ENCODE data around the gene RCCD1. TPM values are rescaled to one million over a fixed set of nuclear protein-coding genes. Genes with fewer than 3 reads are reported as not detected.
A peak's percentile ranks its signal among the peaks of the same experiment; 100 is the strongest.

RCCD1 gene
- total RNA-seq, 8 experiments from 2014 or later, result 5.7 to 16.8 (median 6.7) TPM

GRCh38 chr15:90967206-90967605 lies 12.5 kb downstream of the RCCD1 start:
- no peaks in the 10 kb centered on the region for H3K4me1 ChIP-seq (replicated peaks in 1 of 2)
- no peak overlapping the region for H3K27ac ChIP-seq
- ATAC-seq (replicated peaks in 6 of 8), result no peak
- in situ Hi-C loops (cut with MboI; ENCODE audit: low pct_unique_long_range_greater_than_20kb in 2 of 9, low sequenced_read_pairs in 9 of 9, unreplicated experiment in 9 of 9), result loop anchor here in 1 of 9 experiments (25.0 kb wide), 1 partner anchor 270 kb away; no protein-coding TSS in a partner anchor
- WGBS, 10 experiments, result 80 to 100% (median 100%) methylated on average over 1 to 5 of the region's 5 CpGs
- no peak overlapping the region for H3K4me3 ChIP-seq

- in situ Hi-C loops (cut with MboI; ENCODE audit: low pct_unique_long_range_greater_than_20kb in 2 of 9, low sequenced_read_pairs in 9 of 9, unreplicated experiment in 9 of 9), result loop anchor here in 1 of 9 experiments (25.0 kb wide), 1 partner anchor 269 kb away; no protein-coding TSS in a partner anchor
- ATAC-seq (replicated peaks in 6 of 8), result peak in 1 of 8 experiments; percentile 26
- Histone ChIP-seq H3K4me1 (replicated peaks in 1 of 2) (no peaks in the 10 kb centered on the region), H3K27ac (no peak overlapping the region), H3K4me3 (no peak overlapping the region)
- WGBS, 10 experiments, result 89 to 100% (median 100%) methylated on average over 1 of the region's 1 CpG; no CpG with 5 or more reads in 6 of the 10 experiments
These were observed 13.8 kb downstream of the RCCD1 start for GRCh38 chr15:90968434-90968833.

- in situ Hi-C loops (cut with MboI; ENCODE audit: low pct_unique_long_range_greater_than_20kb in 2 of 9, low sequenced_read_pairs in 9 of 9, unreplicated experiment in 9 of 9), result loop anchor here in 1 of 9 experiments (25.0 kb wide), 1 partner anchor 267 kb away; no protein-coding TSS in a partner anchor
- no peak overlapping the region for H3K27ac ChIP-seq
- no peaks in the 10 kb centered on the region for H3K4me1 ChIP-seq (replicated peaks in 1 of 2)
- WGBS, 10 experiments, result 73 to 100% (median 90%) methylated on average over 1 to 3 of the region's 7 CpGs; no CpG with 5 or more reads in 3 of the 10 experiments
- ATAC-seq (replicated peaks in 6 of 8), result no peak
- no peak overlapping the region for H3K4me3 ChIP-seq
These were observed 15.6 kb downstream of the RCCD1 start for GRCh38 chr15:90970274-90970673.

GRCh38 chr15:90972133-90972532 lies 17.4 kb downstream of the RCCD1 start:
- Histone ChIP-seq H3K27ac (no peak overlapping the region), H3K4me1 (replicated peaks in 1 of 2) (no peaks in the 10 kb centered on the region), H3K4me3 (no peak overlapping the region)
- 74 to 100% (median 94%) methylated on average over 1 to 5 of the region's 5 CpGs; no CpG with 5 or more reads in 1 of the 10 experiments for WGBS, 10 experiments
- ATAC-seq (replicated peaks in 6 of 8), result no peak
- in situ Hi-C loops (cut with MboI; ENCODE audit: low pct_unique_long_range_greater_than_20kb in 2 of 9, low sequenced_read_pairs in 9 of 9, unreplicated experiment in 9 of 9), result loop anchor here in 1 of 9 experiments (25.0 kb wide), 1 partner anchor 265 kb away; no protein-coding TSS in a partner anchor

- Histone ChIP-seq H3K4me3 (no peak overlapping the region), H3K27ac (no peak overlapping the region), H3K4me1 (replicated peaks in 1 of 2) (no peaks in the 10 kb centered on the region)
- in situ Hi-C loops (cut with MboI; ENCODE audit: low pct_unique_long_range_greater_than_20kb in 2 of 9, low sequenced_read_pairs in 9 of 9, unreplicated experiment in 9 of 9), result loop anchor here in 1 of 9 experiments (25.0 kb wide), 1 partner anchor 263 kb away; no protein-coding TSS in a partner anchor
- WGBS, 10 experiments, result 81 to 100% (median 91%) methylated on average over 1 to 7 of the region's 21 CpGs; no CpG with 5 or more reads in 4 of the 10 experiments
- ATAC-seq (replicated peaks in 6 of 8), result no peak
These were observed 19.5 kb downstream of the RCCD1 start for GRCh38 chr15:90974216-90974615.

GRCh38 chr15:90979582-90979981 lies 24.9 kb downstream of the RCCD1 start:
- ATAC-seq (replicated peaks in 6 of 8), result peak in 2 of 8 experiments; percentile 29 to 81
- WGBS, 10 experiments, result 43 to 90% (median 69%) methylated on average over 1 of the region's 1 CpG; no CpG with 5 or more reads in 3 of the 10 experiments

GRCh38 chr15:90981681-90982080 lies 27.0 kb downstream of the RCCD1 start:
- Histone ChIP-seq H3K4me3 (no peak overlapping the region), H3K27ac (no peak overlapping the region), H3K4me1 (replicated peaks in 1 of 2) (no peaks in the 10 kb centered on the region)
- 77 to 100% (median 92%) methylated on average over 1 to 6 of the region's 6 CpGs; no CpG with 5 or more reads in 1 of the 10 experiments for WGBS, 10 experiments
- ATAC-seq (replicated peaks in 6 of 8), result no peak
- in situ Hi-C loops (cut with MboI; ENCODE audit: low pct_unique_long_range_greater_than_20kb in 2 of 9, low sequenced_read_pairs in 9 of 9, unreplicated experiment in 9 of 9), result no loop called here

More at GRCh38 chr15:90979582-90979981, 24.9 kb downstream of the RCCD1 start:
- no peak overlapping the region for H3K27ac ChIP-seq
- in situ Hi-C loops (cut with MboI; ENCODE audit: low pct_unique_long_range_greater_than_20kb in 2 of 9, low sequenced_read_pairs in 9 of 9, unreplicated experiment in 9 of 9), result no loop called here
- H3K4me1 ChIP-seq (replicated peaks in 1 of 2), result no peaks in the 10 kb centered on the region
- no peak overlapping the region for H3K4me3 ChIP-seq

GRCh38 chr15:90982135-90982534 lies 27.5 kb downstream of the RCCD1 start:
- in situ Hi-C loops (cut with MboI; ENCODE audit: low pct_unique_long_range_greater_than_20kb in 2 of 9, low sequenced_read_pairs in 9 of 9, unreplicated experiment in 9 of 9), result no loop called here
- ATAC-seq (replicated peaks in 6 of 8), result no peak
- no peak overlapping the region for H3K27ac ChIP-seq
- H3K4me3 ChIP-seq, result no peak overlapping the region
- 60 to 100% (median 94%) methylated on average over 1 to 3 of the region's 5 CpGs; no CpG with 5 or more reads in 1 of the 10 experiments for WGBS, 10 experiments
- no peaks in the 10 kb centered on the region for H3K4me1 ChIP-seq (replicated peaks in 1 of 2)

GRCh38 chr15:90986790-90987507 lies 32.3 kb downstream of the RCCD1 start:
- ATAC-seq (replicated peaks in 6 of 8), result no peak
- in situ Hi-C loops (cut with MboI; ENCODE audit: low pct_unique_long_range_greater_than_20kb in 2 of 9, low sequenced_read_pairs in 9 of 9, unreplicated experiment in 9 of 9), result no loop called here
- H3K4me1 ChIP-seq (replicated peaks in 1 of 2), result no peaks in the 10 kb centered on the region
- H3K27ac ChIP-seq, result no peak overlapping the region
- H3K4me3 ChIP-seq, result no peak overlapping the region
- 75 to 100% (median 88%) methylated on average over 1 to 11 of the region's 11 CpGs for WGBS, 10 experiments

GRCh38 chr15:90987561-90988141 lies 33.0 kb downstream of the RCCD1 start:
- no peak for ATAC-seq (replicated peaks in 6 of 8)
- no peak overlapping the region for H3K4me3 ChIP-seq
- in situ Hi-C loops (cut with MboI; ENCODE audit: low pct_unique_long_range_greater_than_20kb in 2 of 9, low sequenced_read_pairs in 9 of 9, unreplicated experiment in 9 of 9), result no loop called here
- no peaks in the 10 kb centered on the region for H3K4me1 ChIP-seq (replicated peaks in 1 of 2)
- H3K27ac ChIP-seq, result no peak overlapping the region
- WGBS, 10 experiments, result 40 to 85% (median 74%) methylated on average over 1 to 7 of the region's 7 CpGs; no CpG with 5 or more reads in 1 of the 10 experiments

- 60 to 100% (median 84%) methylated on average over 2 to 6 of the region's 6 CpGs; no CpG with 5 or more reads in 2 of the 10 experiments for WGBS, 10 experiments
- Histone ChIP-seq H3K27ac (no peak overlapping the region), H3K4me1 (replicated peaks in 1 of 2) (no peaks in the 10 kb centered on the region), H3K4me3 (no peak overlapping the region)
- ATAC-seq (replicated peaks in 6 of 8), result no peak
- in situ Hi-C loops (cut with MboI; ENCODE audit: low pct_unique_long_range_greater_than_20kb in 2 of 9, low sequenced_read_pairs in 9 of 9, unreplicated experiment in 9 of 9), result no loop called here
These were observed 33.6 kb downstream of the RCCD1 start for GRCh38 chr15:90988296-90988695.

- Histone ChIP-seq H3K4me1 (replicated peaks in 1 of 2) (no peaks in the 10 kb centered on the region), H3K4me3 (no peak overlapping the region), H3K27ac (no peak overlapping the region)
- ATAC-seq (replicated peaks in 6 of 8), result no peak
- in situ Hi-C loops (cut with MboI; ENCODE audit: low pct_unique_long_range_greater_than_20kb in 2 of 9, low sequenced_read_pairs in 9 of 9, unreplicated experiment in 9 of 9), result no loop called here
- 70 to 100% (median 87%) methylated on average over 2 to 6 of the region's 7 CpGs; no CpG with 5 or more reads in 1 of the 10 experiments for WGBS, 10 experiments
These were observed 34.5 kb downstream of the RCCD1 start for GRCh38 chr15:90989040-90989768.

GRCh38 chr15:90990446-90990845 lies 35.8 kb downstream of the RCCD1 start:
- in situ Hi-C loops (cut with MboI; ENCODE audit: low pct_unique_long_range_greater_than_20kb in 2 of 9, low sequenced_read_pairs in 9 of 9, unreplicated experiment in 9 of 9), result no loop called here
- H3K27ac ChIP-seq, result no peak overlapping the region
- ATAC-seq (replicated peaks in 6 of 8), result no peak
- no peak overlapping the region for H3K4me3 ChIP-seq
- peaks cover 0 to 4% of the 10 kb centered on the region in 2 donors for H3K4me1 ChIP-seq (replicated peaks in 1 of 2)
- WGBS, 10 experiments, result 86 to 100% (median 98%) methylated on average over 2 to 4 of the region's 4 CpGs; no CpG with 5 or more reads in 2 of the 10 experiments

Measured in motor neuron (in vitro differentiated cells).